Measurements from ENCODE around the gene PRDM16.

The PRDM16 gene

DNA sequence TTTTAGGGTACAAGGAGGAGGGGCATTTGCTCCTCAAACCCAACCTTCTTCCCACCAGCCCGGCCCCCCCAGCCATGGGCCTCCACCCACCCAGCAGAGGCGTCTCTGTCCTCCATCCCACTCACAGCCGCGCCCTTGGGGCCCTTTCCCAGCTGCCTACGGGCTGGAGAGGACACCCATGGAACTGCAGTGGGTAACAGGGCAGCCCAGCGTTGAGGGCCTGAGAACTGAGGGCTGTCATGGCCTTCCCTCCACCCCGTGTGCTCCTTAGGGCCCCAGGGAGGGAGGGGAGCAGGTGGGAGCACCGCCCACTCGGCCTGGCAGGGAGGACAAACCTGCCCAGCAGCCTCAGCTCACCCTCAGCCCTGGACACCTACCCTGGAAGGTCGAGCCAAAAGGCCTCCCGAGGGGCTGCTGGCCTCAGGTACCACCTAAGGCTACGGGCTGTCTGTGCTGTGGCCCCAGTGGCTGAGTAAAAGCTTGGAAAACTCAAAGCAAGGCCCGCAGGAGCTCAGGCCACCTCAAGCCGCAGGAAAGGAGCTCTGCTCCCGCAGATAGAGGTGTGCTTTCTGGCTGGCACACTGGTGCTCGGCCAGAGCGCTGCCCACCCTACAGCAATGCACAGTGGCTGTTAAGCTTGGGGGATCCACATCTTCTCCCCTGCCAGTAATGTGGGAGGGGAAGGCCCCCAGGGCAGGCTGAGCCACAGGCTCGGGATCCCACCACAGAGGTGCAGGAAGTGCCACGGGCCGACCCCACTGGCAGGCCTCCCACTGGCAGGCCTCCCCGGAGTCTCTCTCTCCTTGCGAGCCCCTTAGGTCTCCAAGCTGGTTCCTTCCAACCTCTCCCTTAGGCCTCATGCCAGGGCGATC is 383.2 kb downstream of the PRDM16 start:
- DNase-seq (ENCODE audit: low read depth), result no peak

DNA sequence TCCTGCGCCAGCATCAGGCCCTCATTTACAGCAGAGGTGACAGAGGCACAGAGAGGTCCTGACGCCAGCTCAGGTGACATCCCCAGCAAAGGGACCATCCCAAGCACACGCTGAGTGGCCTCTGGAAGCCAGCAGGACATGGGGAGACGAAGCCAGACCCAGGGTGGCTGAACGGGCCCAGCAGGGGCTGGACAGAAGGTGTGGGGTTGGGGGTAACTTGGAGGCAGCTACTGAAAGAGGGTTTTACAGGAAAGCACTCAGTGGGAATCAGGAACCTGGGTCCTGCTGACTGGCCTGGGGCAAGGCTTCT is 383.8 kb downstream of the PRDM16 start:
- DNase-seq (ENCODE audit: low read depth), result no peak

DNA sequence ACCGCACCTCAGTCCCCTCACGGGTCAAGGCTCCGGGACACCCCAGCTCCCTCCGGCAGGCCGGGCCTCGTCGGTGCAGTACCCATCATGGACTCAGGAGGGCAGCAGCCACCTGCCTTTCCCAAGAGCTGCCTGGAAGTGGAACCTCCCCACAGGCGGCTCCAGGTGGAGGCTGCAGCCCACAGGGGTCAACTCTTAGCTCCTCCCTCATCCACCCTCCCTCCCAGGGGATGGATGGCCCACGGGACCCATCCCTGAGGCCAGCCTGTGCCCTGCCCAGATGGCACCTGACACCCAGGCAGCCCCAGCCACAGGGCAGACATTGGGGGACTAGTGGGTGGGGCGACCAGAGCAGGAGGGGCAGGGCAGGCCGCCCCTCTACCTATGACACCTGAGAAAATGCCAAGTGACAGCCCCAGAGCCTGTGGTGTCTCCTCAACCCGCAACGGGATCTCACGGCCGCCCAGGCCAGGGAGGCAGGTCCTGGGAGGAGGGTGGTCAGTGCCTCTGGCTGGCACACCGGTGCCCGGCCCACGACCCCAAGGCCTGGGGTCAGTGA is 384.3 kb downstream of the PRDM16 start:
- DNase-seq (ENCODE audit: low read depth), result no peak

DNA sequence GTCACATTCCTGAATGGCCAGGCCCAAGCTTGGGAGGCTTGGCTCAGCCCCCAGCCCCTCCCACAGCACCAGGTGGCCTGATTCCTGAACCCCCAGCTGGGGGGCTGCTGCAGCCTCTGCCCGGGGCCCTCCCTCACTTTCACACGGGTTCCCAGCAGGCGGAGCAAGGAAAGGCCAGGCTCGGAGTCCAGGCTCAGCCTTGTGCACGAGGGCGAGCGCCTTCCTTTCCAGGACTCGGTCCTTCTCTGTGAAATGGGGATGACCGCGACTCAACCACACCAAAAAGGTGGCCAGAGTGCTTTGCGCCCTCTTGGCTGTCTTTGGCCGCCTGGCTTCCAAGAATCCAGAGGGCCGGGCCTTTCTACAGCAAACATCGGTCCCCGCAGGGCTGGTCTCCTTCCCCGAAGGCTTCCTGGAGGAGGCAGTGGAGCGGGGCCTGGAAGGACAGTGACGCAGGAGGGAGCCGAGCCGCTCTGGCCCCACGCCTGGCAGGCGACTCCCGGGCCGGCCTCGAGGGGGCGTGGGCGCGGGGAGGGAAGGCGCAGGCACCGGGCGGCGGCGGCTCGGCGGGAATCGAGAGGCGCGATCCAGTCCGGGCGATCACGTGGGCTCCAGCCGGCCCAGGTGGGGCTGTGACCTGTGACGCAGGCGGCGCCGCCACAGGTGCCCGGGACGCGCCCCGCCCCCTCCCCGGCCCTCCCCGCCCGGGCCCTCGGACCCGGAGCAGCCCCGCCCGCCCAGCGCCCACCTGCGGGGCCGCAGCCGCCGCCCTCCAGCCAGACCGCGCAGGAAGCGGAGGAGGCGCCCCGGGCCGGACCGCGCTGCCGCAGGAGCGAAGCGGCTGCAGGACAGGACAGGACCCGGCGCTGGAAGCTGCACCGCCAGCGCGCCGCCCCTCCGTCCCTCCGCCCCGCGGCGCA is 385.1 kb downstream of the PRDM16 start, which contains the start of gene ARHGEF16:
ARHGEF16 (plus strand) TSS at position 775 of the 920 bp plus-strand sequence. CDS start 8,420 bp downstream, outside the sequence.
- no peak for DNase-seq (ENCODE audit: low read depth)

DNA sequence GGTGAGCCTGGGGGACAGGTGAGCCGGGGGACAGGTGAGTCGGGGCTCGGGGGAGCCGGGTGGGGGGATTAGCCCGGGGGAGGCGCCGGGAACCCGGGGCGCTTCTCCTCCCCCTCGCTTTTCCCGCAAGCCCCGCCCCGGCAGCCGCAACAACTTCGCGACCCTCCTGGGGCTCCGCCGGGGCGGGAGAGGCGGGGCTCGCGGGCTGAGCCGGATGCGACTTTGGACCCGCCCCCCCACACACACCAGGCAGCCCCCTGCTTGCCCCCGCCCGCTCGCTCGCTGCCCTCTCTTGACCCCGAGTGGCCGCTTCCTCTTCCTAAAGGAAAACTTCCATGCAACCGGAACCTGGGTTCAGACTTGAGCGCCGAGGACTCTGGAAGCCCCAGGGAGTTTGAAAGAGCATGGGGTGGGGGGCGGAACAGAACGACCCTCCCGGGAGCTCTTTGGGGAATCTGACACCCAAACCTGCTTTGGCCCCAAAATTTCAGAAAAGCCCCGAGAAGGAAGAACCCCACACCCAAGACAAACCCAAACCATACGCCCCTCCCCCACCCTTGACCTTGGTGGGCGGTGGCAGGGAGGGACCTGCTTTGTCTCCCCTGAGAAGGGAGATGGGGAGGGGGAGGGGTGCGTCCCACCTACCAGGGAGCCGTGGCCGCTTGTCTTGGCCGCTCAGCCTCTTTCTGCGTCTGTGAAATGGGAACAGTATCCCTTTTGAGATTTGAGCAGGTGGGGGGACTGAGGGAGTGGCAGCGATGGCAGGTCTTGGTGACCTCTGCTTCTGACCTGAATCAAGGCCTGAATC is 386.0 kb downstream of the PRDM16 start:
- no peak for DNase-seq (ENCODE audit: low read depth)

DNA sequence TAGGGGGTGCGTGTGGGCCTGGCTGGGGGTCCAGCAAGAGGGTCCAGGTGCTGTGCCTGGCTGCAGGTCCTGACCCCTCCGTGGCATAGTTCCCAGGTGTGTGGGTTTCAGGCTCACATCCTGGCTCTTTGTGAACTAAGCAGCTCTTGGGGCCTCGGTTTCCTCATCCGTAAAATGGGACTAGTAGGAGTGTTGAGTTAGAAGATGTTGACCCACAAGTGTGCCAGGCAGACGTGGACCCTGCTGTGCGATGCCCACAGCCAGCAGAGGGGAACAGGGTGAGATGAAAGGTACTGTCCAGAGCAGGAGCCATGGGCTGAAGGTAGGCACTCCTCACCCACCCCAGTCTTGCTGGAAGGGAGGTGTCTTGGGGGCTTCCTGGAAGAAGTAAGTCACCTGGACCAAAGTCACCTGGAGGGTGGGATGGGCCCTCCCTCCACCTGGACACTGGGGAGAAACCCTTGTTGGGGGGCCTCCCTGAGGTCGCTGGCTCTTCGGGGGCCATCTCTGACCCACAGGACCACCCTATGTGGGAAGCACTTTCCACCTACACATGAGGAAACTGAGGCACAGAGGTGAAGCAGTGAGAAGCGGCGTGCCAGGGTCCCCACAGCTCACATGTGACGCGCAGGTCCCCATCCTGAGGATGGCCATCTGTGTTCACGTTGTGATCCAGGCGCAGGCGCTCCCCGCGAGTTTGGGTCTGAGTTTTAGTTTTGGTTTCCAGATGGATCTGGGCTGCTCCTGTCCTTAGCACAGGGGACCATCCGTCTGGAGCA is 386.9 kb downstream of the PRDM16 start:
- DNase-seq (ENCODE audit: low read depth), result no peak

DNA sequence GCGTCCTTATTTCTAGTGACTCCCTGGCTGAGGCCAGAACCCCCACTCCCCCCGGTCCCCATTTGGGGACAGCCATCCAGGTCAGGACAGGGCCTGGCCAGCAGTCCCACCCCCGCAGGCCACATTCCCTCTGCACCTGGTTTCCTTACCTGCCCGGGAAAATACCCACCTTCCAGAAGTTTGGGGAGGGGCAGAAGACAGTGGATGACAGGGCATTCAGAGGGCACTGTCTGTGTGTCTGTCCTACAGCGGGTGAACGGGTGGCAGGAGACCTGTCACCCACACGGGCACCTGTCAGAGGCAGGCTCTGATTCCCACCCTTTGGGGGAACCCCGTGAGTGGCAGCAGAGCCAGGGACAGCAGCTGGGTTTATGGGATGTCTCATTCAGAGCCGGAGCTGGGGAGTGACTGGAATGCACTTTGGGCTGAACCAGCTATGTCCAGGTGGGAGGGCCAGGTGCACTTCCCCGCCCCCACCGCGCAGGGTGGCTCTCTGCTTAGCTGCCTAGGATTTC is 387.5 kb downstream of the PRDM16 start:
- no peak for DNase-seq (ENCODE audit: low read depth)

DNA sequence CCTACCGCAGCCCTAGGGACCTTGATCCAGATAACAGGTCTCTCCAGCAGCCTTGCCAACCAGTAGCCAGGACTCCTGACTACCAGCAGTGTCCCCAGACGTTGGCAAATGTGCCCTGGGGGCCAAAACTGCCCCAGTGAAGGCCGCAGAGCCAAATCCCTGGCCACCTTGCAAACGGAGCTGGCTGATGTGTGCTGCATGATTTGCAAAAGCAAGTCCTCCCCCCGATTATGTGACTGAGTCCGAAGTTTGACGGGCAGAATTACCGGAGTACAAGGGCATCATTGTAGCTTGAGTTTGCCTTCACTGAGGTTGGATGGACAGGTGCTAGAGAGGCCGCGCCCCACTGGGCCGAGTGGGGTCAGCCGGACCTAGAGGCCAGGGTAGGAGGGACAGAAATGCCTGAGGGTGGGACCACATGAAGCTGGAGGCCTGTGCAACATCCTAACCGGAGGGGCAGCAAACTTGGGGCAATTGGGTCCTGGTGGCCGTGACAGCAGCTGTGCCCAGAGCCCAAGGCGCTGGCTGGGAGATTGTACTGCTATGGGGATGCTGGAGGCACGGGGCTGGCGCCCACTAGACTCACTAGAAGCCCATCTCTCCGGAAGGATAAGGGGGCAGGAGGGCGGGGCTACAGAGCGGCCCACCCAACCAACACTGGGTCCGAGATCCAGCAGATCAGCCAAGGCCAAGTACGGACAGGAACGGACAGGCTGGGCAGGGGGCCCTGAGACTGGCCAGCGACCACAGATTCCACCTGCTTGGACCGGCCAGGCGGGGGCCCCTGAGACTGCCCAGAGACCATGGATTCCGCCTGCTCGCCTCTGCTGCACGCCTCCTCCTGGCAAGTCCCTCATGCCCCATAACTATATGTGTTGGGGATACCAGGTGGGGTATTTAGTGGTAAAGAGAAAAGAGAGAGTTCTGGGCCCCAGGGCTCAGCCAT is 388.2 kb downstream of the PRDM16 start:
- no peak for DNase-seq (ENCODE audit: low read depth)

DNA sequence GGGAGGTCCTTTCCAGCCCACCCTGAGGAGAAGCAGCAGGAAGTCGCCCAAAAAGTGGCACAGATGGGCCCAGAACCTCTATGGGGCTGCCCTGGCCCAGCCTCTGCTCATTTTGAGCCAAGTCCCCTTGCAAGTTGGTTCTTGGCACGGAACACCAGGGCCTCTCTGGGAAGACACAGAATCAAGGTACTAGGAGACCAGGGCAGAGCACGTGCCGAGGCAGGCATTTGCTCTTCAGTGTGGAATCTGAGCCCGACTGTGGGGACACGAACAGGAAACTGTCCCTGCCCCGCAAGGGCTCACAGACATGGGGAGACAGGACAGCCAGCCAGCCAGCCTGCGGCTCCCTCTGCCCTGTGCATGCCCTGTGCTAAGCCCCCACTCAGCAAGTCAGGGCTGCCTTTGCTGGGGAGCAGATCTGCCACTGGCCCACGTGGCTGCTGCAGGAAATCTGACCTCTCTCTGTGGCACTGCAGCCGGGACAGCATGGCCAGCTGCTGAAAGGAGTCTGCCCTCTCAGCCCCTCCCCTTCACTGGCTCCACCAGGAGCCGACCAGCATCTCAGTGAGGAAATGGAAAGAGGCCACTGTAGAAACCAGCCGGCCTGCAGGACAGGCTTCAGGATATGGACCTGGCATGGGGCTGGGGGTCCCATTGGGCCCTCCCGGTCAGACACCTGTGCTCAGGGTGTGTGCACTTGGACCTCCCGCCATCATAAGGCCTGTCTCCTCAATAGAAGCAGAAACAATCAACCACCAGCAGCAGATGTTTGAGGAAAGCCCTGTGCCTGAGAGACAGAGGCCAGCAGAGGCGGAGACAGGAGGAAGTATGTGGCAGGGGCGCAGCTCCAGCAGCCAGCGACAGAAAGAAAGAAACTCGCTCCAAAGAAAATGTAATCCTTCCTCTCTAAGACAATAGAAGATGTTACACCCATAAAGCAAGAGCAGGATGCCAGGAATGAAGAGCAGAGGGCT is 389.2 kb downstream of the PRDM16 start:
- no peak for DNase-seq (ENCODE audit: low read depth)

DNA sequence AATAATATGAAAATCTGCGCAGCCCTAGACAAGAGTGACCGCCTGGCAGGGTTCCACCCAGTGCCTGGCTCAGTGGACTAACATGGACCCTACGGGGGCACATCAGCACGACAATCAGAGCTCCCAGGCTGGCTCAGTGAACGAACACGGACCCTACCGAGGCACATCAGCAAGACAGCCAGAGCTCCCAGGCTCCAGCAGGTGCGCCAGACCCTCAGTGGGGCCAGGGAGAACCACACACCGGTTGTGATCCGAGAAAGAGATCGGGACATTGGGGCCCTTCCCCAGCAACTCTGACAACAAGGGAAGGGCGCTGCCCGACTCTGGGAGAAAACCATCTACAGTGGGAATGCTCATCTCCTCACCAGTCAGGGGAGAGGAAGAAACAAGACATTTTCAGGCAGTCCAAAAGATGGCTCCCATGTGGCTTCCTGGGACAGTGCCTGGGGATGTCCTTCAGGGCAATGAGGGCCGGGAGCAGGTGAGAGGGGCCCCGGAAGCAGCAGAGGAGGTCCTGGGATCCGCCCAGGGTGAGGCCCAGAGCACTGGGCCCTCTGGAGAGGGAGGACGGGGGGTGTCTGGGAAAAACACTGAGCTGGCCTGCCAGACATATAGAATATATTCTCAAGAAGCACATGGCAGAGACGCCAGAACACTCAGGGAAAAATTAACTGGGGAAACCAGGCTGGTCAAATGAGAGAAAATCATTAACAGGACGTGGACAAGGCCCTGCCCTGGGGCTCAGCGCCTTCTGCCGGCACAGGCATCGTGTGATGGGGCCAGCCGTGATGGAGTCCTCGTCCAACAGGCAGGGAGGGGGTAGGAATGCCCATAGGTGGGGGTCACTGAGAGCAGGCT is 390.3 kb downstream of the PRDM16 start:
- no peak for DNase-seq (ENCODE audit: low read depth)

DNA sequence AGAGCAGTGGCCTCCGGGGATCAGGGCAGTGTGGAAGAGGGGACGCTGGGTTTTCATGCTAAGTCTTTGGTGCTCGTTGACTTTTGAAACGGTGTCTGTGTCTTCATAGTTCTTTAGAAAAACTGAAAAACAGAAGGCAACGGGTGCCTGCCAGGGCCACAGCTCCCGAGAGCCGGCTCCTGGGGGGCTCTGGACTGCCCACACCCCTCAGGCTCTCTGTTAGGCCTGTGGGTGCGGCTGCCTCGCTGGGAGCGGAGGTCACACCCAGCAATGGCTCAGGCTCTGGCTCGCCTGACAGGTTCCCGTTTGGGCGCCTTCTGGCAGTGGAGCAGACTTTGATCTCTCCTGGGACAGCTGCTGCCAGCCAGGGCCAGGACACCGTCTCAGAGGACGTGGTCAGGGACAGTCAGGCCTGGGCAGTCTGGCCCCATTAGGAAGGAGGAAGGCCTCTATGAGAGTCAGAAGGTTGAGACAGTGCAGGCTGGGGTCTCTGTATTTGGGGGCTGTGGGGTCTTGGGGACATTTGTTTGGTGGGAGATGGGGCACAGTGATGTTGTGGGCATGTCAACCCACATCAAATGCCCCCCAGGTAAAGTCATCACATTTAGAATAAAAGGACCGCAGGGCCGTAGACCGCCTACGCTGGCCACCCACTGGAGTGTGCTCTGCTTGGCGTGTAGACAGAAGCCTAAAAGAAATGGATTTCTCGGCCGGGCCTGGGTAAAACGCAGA is 391.1 kb downstream of the PRDM16 start:
- DNase-seq (ENCODE audit: low read depth), result no peak

DNA sequence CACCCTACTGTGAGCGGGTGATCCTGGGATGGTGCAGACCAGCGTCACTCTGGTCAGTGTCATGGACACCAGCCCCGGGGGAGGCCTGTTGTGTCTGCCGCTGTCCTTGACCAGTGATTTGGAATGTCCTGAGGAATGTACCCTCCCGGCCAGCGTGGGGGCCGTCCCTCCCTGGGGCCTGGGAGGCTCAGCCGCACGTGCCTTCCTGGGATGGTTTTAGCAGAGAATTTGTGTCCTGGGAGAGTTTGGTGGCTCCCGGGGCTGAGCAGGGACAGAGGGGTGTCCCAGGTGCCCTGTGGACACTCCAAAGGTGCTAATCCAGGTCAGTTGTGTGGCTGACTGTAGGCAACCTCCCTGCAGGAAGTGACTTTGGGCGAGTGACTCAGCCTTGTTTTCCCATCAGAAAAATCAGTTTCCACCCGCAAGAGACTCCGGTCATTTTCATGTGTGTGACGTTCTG is 391.7 kb downstream of the PRDM16 start:
- no peak for DNase-seq (ENCODE audit: low read depth)

DNA sequence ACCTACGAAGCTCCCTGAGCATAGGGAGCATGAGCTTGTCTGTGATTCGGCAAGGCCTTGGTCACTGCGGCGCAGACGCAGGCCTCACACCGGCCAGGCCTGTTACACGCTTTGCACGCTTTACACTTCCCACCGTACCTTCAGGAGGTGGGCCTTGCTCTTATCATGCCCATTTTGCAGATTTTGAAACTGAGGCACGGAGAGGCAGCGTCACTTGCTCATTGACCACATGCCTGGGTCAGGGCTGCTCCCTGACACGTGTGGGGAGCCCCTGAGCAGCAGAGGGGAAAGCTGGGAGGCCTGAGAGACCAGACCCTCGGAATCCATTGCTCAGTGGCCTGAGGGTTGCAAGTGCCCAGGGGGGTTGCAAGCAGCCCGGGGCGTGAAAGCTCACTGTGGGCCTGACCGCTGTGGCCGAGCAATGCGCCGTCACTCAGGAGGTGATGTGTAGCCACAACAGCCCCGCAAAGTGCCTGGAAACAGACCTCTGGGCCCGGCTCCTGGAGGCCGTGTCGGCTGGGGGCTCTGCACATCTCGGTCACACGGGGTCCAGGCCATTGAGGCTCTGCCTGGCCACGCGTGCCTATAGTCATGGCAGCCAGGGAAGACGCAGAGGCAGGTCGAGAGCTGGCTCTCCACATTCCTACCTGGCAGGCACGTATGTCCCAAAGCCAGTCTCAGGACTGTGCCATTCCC is 392.4 kb downstream of the PRDM16 start:
- DNase-seq (ENCODE audit: low read depth), result no peak

DNA sequence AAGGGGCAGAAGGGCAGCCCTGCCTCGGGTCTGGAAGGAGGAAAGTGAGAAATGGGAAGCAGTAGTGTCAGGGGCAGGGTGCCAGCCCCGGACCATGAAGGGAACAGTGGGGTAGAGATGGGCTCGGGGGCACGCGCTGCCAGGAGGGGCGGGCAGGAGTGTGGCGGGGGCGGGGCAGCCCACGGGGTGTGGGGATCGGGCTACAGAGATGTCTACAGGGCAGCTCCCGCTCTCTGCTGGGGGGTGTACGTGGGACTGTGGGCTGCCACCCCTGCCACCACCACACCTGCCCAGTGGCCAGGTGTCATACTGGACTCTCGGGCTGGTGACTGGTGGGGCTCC is 392.9 kb downstream of the PRDM16 start:
- DNase-seq (ENCODE audit: low read depth), result no peak

DNA sequence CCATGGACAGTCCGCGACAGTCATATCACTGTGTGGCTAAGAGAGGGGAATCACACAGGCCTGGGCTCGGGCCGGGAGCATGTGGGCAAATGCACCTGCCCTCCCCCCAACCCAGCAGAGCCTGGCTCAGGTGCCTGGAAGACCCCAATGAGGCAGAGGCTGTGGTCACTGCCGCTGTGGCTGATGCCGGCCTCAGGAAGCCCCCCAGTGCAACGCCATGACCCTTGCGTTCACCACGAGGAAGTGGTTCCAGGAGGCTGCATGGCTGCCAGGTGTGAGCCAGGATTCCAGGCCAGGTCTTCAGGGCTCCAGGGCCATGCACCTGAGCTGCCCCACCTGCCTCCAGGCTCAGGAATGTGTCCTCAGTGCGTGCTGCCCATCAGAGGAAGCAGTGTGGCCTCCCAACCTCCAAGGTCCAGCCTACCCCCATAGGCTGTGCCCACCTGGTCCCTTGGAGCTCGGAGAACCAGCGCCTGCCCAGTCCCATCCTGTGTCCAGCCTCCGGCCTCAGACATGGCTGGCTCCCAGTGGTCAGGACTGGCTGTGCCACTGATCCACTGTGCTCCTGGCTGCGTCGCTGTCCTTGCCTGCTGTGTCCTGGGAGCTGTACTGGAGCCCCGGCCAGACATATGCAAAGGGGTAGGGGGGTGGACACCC is 393.5 kb downstream of the PRDM16 start:
- no peak for DNase-seq (ENCODE audit: low read depth)

DNA sequence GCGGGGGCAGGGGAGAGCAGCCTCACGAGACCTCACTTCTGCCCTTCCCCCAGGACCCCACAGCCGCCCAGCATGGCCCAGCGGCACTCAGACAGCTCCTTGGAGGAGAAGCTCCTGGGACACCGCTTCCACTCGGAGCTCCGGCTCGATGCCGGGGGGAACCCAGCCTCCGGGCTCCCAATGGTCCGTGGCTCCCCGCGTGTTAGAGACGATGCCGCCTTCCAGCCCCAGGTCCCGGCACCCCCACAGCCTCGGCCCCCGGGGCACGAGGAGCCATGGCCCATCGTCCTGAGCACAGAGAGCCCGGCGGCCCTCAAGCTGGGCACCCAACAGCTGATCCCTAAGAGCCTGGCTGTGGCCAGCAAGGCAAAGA is 394.0 kb downstream of the PRDM16 start:
- DNase-seq (ENCODE audit: low read depth), result no peak
